Measurements from ENCODE around the gene KCNT2.

- TF ChIP-seq CTCF (conservative IDR thresholded peaks at IDR 0.05 in 1 of 2, IDR thresholded peaks at IDR 0.05 in 1 of 2; ENCODE audit: extremely low read depth in 1 of 2, insufficient read depth in 1 of 2, low read depth in 1 of 2, low read length in 2 of 2) (no peak), EZH2 (IDR thresholded peaks at IDR 0.05; ENCODE audit: borderline replicate concordance, low read length) (no peak)
Measured at GRCh38 chr1:196366817-196367495, 241.3 kb downstream of the KCNT2 start.
